ENCODE data around the gene NKX6-2. TPM values are rescaled to one million over a fixed set of nuclear protein-coding genes. Genes with fewer than 3 reads are reported as not detected.

Gene NKX6-2
- total RNA-seq, 1 experiment from 2014 or later = not detected

DNA sequence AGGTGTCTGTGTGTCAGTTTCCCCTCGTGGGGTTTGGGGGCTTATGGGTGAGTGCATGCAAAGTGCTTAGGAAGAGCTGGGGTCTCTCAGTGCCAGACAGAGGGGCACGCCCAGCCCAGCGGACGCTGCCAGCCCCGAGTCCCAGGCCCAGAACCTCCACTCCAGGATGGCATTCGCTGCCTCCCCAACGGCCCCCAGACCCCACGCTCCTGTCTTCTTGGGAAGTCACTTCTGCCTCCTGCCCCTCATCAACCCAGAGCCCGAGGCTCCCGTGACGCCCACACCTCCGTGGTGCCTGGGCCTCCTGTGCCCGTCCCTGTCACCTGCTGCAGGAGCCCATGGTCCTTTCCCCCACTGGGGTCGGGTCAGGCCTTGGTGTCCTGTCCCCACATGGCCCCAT is 35.0 kb downstream of the NKX6-2 start:
- H3K4me1 Mint-ChIP-seq (ENCODE audit: low read depth, unreplicated experiment) = no peaks in the 10 kb centered on the region
- H3K27me3 Mint-ChIP-seq (ENCODE audit: insufficient read depth, unreplicated experiment) = no peaks in the 10 kb centered on the region
- H3K4me3 Mint-ChIP-seq (ENCODE audit: unreplicated experiment) = no peak overlapping the region
- no peaks in the 10 kb centered on the region for H3K9me3 ChIP-seq
- no peak overlapping the region for H3K4me3 ChIP-seq (ENCODE audit: low read depth, low read length)
- CTCF ChIA-PET = no interaction called here
- intact Hi-C loops (cut with micrococcal nuclease; ENCODE audit: unreplicated experiment) = no loop called here
- POLR2A ChIA-PET = no interaction called here
- no peak for TF ChIP-seq CTCF (IDR thresholded peaks at IDR 0.05; ENCODE audit: insufficient read depth in 1 of 2, low read depth in 1 of 2, low read length in 1 of 2, severe bottlenecking in 1 of 2, unreplicated experiment in 1 of 2)
- peaks cover 14% of the 10 kb centered on the region for H3K36me3 Mint-ChIP-seq (ENCODE audit: insufficient read depth, unreplicated experiment)
- peaks cover 2% of the 10 kb centered on the region; the same call in 1 of the 2 replicates for H3K36me3 ChIP-seq (ENCODE audit: control insufficient read depth, insufficient read depth, low read length)
- DNase-seq = no peak
- no TSS peak for BruUV-seq (replicated peaks)
- H3K27ac Mint-ChIP-seq (ENCODE audit: unreplicated experiment) = no peak overlapping the region
- no peaks in the 10 kb centered on the region for H3K27me3 ChIP-seq (replicated peaks; ENCODE audit: control insufficient read depth, insufficient read depth, low read length)
- H3K4me1 ChIP-seq = no peaks in the 10 kb centered on the region
- peaks cover 14% of the 10 kb centered on the region for H3K9me3 Mint-ChIP-seq (ENCODE audit: unreplicated experiment)

GRCh38 chr10:132749371-132749795 is 36.6 kb downstream of the NKX6-2 start:
- DNase-seq = no peak
- Histone ChIP-seq H3K4me3 (ENCODE audit: low read depth, low read length) (no peak overlapping the region), H3K9me3 (no peaks in the 10 kb centered on the region), H3K27me3 (replicated peaks; ENCODE audit: control insufficient read depth, insufficient read depth, low read length) (no peaks in the 10 kb centered on the region), H3K36me3 (ENCODE audit: control insufficient read depth, insufficient read depth, low read length) (0 out of 2 replicates have a peak, but pooled peaks cover 2% of the 10 kb centered on the region), H3K4me1 (no peaks in the 10 kb centered on the region)
- H3K36me3 Mint-ChIP-seq (ENCODE audit: insufficient read depth, unreplicated experiment) = peaks cover 6% of the 10 kb centered on the region
- intact Hi-C loops (cut with micrococcal nuclease; ENCODE audit: unreplicated experiment) = no loop called here
- H3K4me3 Mint-ChIP-seq (ENCODE audit: unreplicated experiment) = no peak overlapping the region
- no peaks in the 10 kb centered on the region for H3K4me1 Mint-ChIP-seq (ENCODE audit: low read depth, unreplicated experiment)
- TF ChIP-seq CTCF (IDR thresholded peaks at IDR 0.05; ENCODE audit: insufficient read depth in 1 of 2, low read depth in 1 of 2, low read length in 1 of 2, severe bottlenecking in 1 of 2, unreplicated experiment in 1 of 2) = no peak
- no peak overlapping the region for H3K27ac Mint-ChIP-seq (ENCODE audit: unreplicated experiment)
- ChIA-PET CTCF (no interaction called here), POLR2A (no interaction called here)
- BruUV-seq (replicated peaks) = no TSS peak
- H3K9me3 Mint-ChIP-seq (ENCODE audit: unreplicated experiment) = no peaks in the 10 kb centered on the region
- H3K27me3 Mint-ChIP-seq (ENCODE audit: insufficient read depth, unreplicated experiment) = no peaks in the 10 kb centered on the region

DNA sequence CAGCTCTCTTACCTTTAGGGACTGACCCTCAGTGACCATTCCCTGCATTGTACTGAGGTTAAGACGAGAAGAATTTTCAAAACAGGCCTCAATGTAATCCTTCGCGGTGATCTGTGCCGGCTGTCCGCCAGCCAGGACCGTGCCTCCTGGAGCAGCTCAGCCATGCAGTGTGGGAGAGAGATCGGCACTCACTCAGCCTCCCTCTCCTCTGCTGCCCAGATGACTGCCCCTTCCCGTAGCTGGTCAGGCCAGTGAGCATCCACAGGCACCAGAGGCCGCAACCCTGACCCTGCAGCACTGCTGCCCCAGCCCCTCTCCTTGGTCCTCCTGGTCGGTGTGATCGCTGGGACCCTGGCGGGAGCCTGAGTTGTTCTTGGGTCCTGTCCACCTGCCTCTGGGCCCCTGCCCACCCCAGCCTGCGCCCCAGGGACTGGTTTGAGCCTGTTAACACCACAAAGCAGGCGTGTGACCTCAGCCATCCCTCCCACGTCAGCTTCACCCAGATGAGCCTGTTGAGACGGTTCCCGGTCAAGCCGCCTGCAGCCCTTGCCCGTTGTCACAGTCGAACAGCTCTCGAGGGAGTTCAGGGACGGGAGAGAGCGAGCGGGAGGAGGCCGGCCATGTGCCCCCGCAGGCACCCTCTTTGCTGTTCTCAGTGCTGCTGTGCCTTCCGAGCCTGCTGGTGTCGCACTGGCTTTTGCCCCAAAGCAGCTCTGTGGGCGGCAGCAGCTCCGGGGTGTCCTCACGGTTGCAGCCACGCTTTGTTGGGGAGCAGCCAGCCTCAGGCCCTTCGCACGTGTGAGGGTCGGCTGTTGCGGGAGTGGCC is 37.2 kb downstream of the NKX6-2 start:
- H3K36me3 ChIP-seq (ENCODE audit: control insufficient read depth, insufficient read depth, low read length) = 0 out of 2 replicates have a peak, but pooled peaks cover 2% of the 10 kb centered on the region
- H3K4me1 Mint-ChIP-seq (ENCODE audit: low read depth, unreplicated experiment) = no peaks in the 10 kb centered on the region
- CTCF ChIA-PET = no interaction called here
- H3K9me3 ChIP-seq = no peaks in the 10 kb centered on the region
- POLR2A ChIA-PET = no interaction called here
- BruUV-seq (replicated peaks) = no TSS peak
- H3K4me1 ChIP-seq = no peaks in the 10 kb centered on the region
- no peak overlapping the region for H3K27ac Mint-ChIP-seq (ENCODE audit: unreplicated experiment)
- TF ChIP-seq CTCF (IDR thresholded peaks at IDR 0.05; ENCODE audit: insufficient read depth in 1 of 2, low read depth in 1 of 2, low read length in 1 of 2, severe bottlenecking in 1 of 2, unreplicated experiment in 1 of 2) = no peak
- H3K4me3 ChIP-seq (ENCODE audit: low read depth, low read length) = no peak overlapping the region
- H3K4me3 Mint-ChIP-seq (ENCODE audit: unreplicated experiment) = no peak overlapping the region
- H3K36me3 Mint-ChIP-seq (ENCODE audit: insufficient read depth, unreplicated experiment) = peaks cover 6% of the 10 kb centered on the region
- no peaks in the 10 kb centered on the region for H3K27me3 Mint-ChIP-seq (ENCODE audit: insufficient read depth, unreplicated experiment)
- no peaks in the 10 kb centered on the region for H3K27me3 ChIP-seq (replicated peaks; ENCODE audit: control insufficient read depth, insufficient read depth, low read length)
- DNase-seq = no peak
- intact Hi-C loops (cut with micrococcal nuclease; ENCODE audit: unreplicated experiment) = no loop called here
- H3K9me3 Mint-ChIP-seq (ENCODE audit: unreplicated experiment) = no peaks in the 10 kb centered on the region

All from Caco-2 (cell line).